Astrocyte of the cerebellum (primary cell): ENCODE results near the gene PDE8B.

Experiments
- DNase-seq: peaks from one replicate; pipeline ENCODE4 v3.0.0-alpha.2; 2011; ENCODE audit warnings: low read depth
- H3K4me3 ChIP-seq: 2 replicates; pipeline ENCODE4 v1.5.1; 2011; ENCODE audit warnings: mild to moderate bottlenecking, low read depth, low read length, moderate library complexity
- CTCF ChIP-seq: IDR thresholded peaks from 2 replicates; pipeline ENCODE4 v1.5.1; 2012; ENCODE audit warnings: low read length, low read depth, moderate library complexity, mild to moderate bottlenecking; ENCODE audit errors: missing control alignments
- in situ Hi-C: cut with HindIII; loops from 2 replicates; pipeline ENCODE4 v1.10.0; 2017; ENCODE audit warnings: low sequenced_read_pairs

Gene PDE8B

GRCh38 chr5:77322406-77322805, 111.9 kb downstream of the PDE8B start:
- no peak for DNase-seq
- TF ChIP-seq CTCF, result no peak
- in situ Hi-C loops, result no loop called here

GRCh38 chr5:77325921-77326541, 115.6 kb downstream of the PDE8B start:
- in situ Hi-C loops, result no loop called here
- TF ChIP-seq CTCF, result no peak
- no peak for DNase-seq
- H3K4me3 ChIP-seq, result no peak overlapping the region

More at GRCh38 chr5:77322406-77322805, 111.9 kb downstream of the PDE8B start:
- H3K4me3 ChIP-seq, result no peak overlapping the region

- DNase-seq, result no peak
- no peak for TF ChIP-seq CTCF
- H3K4me3 ChIP-seq, result no peak overlapping the region
- in situ Hi-C loops, result no loop called here
Observed at GRCh38 chr5:77326986-77327734, 116.7 kb downstream of the PDE8B start.

- no peak for DNase-seq
- in situ Hi-C loops, result no loop called here
- no peak overlapping the region for H3K4me3 ChIP-seq
- no peak for TF ChIP-seq CTCF
Observed at GRCh38 chr5:77328930-77329647, 118.6 kb downstream of the PDE8B start.

GRCh38 chr5:77329664-77330430, 119.4 kb downstream of the PDE8B start:
- in situ Hi-C loops, result no loop called here
- H3K4me3 ChIP-seq, result no peak overlapping the region
- no peak for TF ChIP-seq CTCF
- no peak for DNase-seq

GRCh38 chr5:77333036-77333435, 122.6 kb downstream of the PDE8B start:
- no peak for DNase-seq
- in situ Hi-C loops, result no loop called here

More at GRCh38 chr5:77333036-77333435, 122.6 kb downstream of the PDE8B start:
- no peak for TF ChIP-seq CTCF
- no peak overlapping the region for H3K4me3 ChIP-seq
